Suprapubic skin (tissue), 4 donors: ENCODE data around the gene TMEM138.

Source experiments
- EP300 ChIP-seq: sonication (generic); formaldehyde crosslinking; IDR thresholded peaks from one replicate; pipeline ENCODE4 v1.6.1; 2017; ENCODE audit warnings: antibody characterized with exemption
- POLR2AphosphoS5 ChIP-seq, 3 donors: sonication (generic); formaldehyde crosslinking; IDR thresholded peaks; one replicate each; pipeline ENCODE4 v1.6.1; 2017; ENCODE audit warnings: antibody characterized with exemption in 3 of 3
- TF ChIP-seq, protein P1 (sequence below), 2 donors: fragments of 200-600 bp in 1 of 2; fragments of 450-650 bp in 1 of 2; sonication (generic) in 1 of 2; IDR thresholded peaks; one replicate each; pipeline ENCODE4 v1.5.1; 2016 to 2019; ENCODE audit warnings: antibody characterized with exemption in 2 of 2, mild to moderate bottlenecking in 1 of 2, moderate library complexity in 1 of 2

DNA sequence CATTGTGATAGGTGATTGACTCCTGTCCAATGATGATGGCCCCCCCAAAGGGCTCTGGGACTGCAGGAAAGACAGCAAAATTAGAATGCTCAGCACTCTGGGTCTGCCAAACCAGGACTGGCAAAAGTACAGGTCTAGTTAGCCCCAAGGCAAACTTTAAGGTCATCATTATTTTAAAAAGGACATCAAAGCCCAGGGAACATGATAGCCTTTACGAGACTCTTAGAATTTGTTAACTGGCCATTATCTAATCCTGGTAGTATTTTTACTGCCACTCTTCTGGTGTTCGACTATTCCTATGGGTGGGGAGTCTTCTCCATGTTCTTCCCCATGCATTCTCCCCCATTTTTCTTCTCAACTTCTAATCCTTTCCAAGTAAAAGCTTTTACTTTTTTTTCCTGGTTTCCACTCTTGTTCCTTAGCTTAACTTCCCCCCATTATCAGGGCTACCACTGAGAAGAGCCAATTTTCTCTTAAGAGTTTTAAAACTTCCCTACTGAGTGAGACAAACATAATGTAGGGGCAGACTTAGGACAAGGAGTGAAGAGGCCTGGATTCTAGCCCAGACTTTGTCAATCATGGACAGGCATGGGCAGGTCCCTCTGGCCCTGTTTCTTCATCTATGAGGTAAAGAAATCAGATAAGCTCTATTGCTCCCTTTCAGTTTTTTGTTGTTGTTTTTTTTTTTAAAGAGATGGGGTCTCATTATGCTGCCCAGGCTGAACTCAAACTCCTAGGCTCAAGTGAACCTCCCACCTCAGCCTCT lies 36.3 kb upstream of the TMEM138 start:
- TF ChIP-seq, protein P1, sequence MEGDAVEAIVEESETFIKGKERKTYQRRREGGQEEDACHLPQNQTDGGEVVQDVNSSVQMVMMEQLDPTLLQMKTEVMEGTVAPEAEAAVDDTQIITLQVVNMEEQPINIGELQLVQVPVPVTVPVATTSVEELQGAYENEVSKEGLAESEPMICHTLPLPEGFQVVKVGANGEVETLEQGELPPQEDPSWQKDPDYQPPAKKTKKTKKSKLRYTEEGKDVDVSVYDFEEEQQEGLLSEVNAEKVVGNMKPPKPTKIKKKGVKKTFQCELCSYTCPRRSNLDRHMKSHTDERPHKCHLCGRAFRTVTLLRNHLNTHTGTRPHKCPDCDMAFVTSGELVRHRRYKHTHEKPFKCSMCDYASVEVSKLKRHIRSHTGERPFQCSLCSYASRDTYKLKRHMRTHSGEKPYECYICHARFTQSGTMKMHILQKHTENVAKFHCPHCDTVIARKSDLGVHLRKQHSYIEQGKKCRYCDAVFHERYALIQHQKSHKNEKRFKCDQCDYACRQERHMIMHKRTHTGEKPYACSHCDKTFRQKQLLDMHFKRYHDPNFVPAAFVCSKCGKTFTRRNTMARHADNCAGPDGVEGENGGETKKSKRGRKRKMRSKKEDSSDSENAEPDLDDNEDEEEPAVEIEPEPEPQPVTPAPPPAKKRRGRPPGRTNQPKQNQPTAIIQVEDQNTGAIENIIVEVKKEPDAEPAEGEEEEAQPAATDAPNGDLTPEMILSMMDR (IDR thresholded peaks at IDR 0.05), result no peak
- TF ChIP-seq POLR2AphosphoS5 (IDR thresholded peaks at IDR 0.05) (no peak), EP300 (no peak)
